NCI-H1092 treated with DMSO at 0.1 percent for 48 hours (cell line): ENCODE measurements around the gene RBPMS2.

Experiments
- DNase-seq: peaks from one replicate; lab custom pipeline; 2025; lab: John Stamatoyannopoulos, UW

Gene RBPMS2

GRCh38 chr15:64691896-64692565, 83.4 kb downstream of the RBPMS2 start:
- DNase-seq: no peak

- no peak for DNase-seq
These were observed 84.7 kb downstream of the RBPMS2 start for GRCh38 chr15:64690578-64691296.

GRCh38 chr15:64690008-64690407, 85.4 kb downstream of the RBPMS2 start:
- no peak for DNase-seq
